Measurements from ENCODE around the gene TBL1X.
"Not testable (repeated sequence)": the region's sequence is repeated elsewhere in the genome, so short reads cannot be mapped to it uniquely, and the experiment has no call there.

Gene TBL1X

DNA sequence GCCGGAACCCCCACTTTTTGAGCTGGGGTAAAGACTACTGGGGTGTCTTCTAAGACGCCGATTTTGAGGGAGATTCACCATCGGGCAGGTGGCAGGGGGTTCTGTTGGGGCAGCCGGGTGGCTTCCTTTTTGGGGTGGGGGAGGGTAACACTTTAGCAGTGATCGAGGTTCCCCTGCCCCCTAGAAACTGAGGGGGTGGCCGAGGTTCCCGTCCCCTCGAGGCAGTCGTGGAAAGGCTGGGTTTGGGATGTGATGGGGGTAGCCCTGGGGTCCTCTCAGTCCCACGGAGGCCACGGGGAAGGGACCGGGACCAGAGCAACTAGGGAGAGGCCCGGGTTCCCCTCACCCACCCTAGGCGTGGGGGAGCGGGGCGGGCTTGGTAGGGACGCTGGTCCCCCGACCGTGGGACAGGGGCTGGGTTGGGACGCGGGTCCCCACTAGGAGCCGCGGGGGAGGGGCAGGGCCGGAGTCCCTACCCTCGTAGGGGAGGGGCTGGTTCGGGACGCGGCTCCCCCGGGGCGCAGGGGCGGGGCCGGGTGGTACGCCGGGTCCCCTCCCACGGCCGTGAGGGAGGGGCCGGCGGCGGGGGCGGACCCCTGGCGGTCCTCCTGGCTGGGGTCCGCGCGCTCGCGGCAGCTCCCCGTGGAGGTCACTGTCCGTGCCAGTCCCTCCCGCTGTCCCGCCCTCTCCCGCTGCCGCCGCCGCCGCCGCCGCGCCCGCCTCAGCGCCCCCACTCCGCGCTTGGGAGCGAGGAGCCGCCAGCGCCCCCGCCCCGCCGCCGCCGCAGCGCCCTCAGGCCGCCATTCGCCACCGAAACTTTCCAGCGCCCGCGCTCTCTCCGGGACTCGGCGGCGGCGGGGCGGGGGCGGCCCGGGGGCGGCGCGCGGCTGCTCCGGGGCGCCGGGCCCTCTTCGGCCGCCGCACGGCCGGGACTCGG is at the start of gene TBL1X:
TSS of gene TBL1X (plus strand) at position 624 of the 937 bp plus-strand sequence. CDS start 188,529 bp downstream, outside the sequence.
- DNase-seq (ENCODE audit: low spot score), result peak; percentile 19

- DNase-seq (ENCODE audit: low spot score), result no peak
Measured at GRCh38 chrX:9416562-9417348, 48.1 kb upstream of the TBL1X start.

GRCh38 chrX:9418262-9418661 is 46.6 kb upstream of the TBL1X start:
- DNase-seq (ENCODE audit: low spot score), result no peak

DNA sequence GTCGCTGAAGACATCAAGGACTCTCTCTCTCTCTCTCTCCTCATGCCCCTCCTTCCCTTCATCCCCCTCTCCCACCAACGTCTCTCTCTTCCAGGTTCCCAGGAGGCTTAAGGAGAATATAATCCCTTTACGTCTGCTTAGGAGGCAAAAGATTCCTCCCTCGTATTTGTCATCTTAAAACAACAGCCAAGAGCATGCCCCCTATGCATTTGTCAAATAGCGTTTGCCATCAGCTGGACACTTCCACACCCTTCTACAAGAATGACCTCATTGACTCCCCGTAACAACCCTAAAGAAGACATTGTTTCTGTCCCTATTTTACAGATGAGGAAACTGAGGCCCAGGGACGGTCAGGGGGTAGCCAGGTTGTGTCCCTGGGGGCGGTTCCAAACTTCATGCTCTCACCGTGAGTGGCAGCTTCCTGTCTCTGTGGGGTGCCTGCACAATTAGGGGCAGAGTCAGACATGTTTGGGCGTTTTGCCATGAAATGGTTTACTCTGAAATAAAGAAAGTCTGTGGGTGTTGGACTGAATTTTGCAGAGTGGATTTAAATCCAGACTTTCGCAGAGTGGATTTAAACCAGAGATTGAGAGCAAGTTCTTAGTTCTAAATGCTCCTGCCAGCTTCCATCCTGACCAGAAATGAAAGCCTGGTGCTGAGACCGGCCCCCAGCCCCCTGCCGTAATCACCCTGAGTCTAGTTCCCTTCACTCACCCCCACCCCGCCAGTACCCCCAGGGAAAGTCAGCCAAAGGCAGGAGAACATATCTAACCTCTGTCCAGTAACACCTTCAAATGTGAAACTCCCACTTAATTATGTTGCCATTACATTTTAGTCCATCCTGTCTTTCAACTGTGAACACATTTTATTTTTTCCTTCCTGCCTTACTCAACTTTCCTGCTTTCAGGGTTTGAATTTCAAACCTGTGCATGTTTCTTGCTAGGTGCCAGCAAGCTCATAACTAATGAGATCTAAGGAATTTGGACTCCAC is 44.3 kb upstream of the TBL1X start:
- DNase-seq (ENCODE audit: low spot score), result no peak

DNA sequence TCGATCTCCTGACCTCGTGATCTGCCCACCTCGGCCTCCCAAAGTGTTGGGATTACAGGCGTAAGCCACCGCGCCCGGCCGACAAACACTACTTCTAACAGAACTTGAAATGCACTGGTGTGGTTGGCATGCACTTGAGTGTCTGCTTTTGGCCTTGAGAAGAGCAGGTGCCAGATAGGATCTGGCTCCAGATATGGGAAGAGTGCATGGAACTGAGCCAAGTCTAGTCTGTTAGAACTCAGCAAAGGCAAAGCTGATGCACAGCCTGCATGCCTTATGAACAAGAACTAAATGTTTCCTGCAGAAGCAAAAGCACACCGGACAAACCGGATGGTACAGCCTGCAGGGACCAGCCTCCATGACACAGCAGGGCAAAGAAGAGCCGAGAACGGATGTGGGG is 35.1 kb upstream of the TBL1X start:
- no peak for DNase-seq (ENCODE audit: low spot score)

- no peak for DNase-seq (ENCODE audit: low spot score)
Measured at GRCh38 chrX:9430346-9430921, 34.4 kb upstream of the TBL1X start.

- DNase-seq (ENCODE audit: low spot score), result no peak
Measured at GRCh38 chrX:9431281-9431680, 33.6 kb upstream of the TBL1X start.

DNA sequence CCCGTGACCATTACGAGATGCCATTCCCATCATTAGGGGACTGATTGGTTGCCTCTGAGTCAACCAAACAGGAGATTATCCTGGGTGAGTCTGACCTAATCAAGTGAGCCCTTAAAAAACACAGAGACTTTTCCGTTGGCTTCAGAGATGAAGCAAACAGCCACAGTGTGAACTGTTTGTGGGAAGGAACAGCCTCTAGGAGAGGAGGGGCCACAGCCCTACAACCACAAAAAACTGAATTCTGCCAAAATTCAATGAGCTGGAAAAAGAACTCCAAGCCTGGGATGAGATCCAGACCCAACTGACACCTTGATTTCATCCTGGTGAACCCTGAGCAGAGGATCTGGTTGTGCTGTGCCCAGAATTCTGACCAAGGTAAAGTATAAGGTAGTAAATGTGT is 31.3 kb upstream of the TBL1X start:
- DNase-seq (ENCODE audit: low spot score), result no peak

DNA sequence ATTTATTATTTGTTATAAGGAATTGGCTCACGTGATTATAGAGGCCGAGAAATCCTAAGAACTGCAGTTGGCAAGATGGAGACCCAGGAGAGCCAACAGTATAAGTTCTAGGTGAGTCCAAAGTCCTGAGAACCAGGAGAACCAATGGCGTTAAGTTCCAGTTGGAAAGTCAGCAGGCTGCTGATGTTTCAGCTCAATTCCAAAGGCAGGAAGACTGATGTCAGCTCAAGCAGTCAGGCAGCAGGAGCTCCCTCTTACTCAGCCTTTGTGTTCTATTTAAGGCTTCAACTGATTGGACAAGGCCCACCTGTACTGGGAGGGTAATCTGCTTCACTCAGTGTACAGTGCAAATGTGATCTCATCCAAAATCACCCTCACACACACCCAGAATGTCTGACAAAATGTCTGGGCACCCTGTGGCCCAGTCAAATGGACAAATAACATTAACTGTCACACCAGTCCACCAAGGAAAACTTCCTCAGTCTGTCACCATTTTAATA is 30.8 kb upstream of the TBL1X start:
- no peak for DNase-seq (ENCODE audit: low spot score)

GRCh38 chrX:9435086-9435485 is 29.8 kb upstream of the TBL1X start:
- DNase-seq (ENCODE audit: low spot score), result not testable (repeated sequence)

DNA sequence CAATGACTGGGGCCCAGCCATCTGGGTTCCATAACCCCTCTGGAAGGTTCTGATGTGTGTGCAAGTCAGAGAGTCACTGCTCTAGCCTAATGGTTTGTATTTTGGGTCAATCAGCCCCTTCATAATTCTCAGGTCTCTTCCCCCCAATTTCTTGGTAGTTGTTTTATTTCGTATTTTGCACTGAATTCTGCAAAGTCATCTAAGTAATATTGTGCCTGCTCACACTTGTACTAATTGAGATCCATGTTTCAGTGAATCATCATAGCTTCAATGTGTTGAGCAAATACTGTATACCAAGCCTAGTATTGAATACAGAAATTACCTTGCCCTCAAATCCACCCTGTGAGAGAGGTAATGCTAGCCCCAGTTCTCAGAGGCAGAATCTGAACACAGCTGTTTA is 28.0 kb upstream of the TBL1X start:
- DNase-seq (ENCODE audit: low spot score), result no peak

DNA sequence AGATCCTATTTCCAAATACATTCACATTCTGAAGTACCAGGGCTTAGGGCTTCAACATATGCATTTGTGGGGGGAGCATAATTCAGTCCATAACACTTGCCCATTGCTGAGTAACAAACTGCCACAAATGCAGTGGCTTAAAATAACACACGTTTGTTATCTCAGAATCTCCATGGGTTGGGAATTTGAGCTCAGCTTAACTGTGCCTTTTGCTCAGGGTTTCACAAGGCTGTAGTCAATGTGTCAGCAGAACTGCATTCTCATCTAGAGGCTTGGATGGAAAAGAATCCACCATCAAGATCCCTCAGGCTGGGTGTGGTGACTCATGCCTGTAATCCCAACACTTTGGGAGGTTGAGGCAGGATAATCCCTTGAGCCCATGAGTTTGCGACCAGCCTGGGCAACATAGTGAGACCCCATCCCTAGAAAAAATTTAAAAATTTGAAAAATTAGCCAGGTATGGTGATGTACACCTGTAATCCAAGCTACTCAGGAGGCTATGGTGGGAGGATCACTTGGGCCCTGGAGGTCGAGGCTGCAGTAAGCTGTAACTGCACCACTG is 25.8 kb upstream of the TBL1X start:
- no peak for DNase-seq (ENCODE audit: low spot score)

- no peak for DNase-seq (ENCODE audit: low spot score)
Measured at GRCh38 chrX:9440116-9440844, 24.6 kb upstream of the TBL1X start.

DNA sequence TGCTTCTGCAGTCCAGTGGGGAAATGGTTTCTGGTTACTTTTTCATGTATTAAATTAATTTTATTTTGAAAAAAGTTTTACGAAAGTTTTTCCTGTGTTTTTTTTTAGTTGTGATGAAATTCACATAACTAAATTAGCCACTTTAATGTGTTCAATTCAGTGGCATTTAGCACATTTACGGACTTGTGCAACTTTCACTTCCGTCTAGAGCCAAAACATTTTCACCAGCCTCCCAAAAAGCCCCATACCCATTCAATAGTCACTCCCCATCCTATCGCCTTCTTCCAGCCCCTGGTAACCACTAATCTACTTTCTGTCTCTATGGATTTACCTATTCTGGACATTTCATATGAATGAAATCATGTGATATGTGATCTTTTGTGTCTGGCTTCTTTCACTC is 22.8 kb upstream of the TBL1X start:
- no peak for DNase-seq (ENCODE audit: low spot score)

GRCh38 chrX:9443327-9443726 is 21.5 kb upstream of the TBL1X start:
- no peak for DNase-seq (ENCODE audit: low spot score)

DNA sequence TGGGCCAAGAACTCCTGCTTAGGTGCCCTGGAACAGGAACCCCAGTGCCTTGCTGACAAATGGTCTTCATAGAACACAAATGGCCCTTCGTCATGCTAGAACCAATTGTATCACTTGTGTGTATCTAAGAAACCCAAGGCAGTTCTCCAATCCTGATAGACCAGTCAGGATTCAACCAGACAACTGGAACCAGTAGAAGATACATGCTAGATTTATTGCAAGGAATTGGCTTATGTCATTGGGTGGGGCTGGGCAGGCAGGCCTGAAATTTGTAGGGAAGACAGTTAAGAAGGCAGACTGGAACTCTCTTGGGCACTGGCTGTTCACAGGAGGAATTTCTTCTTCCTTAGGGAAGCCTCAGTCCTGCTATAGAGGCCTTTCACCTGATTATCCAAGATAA is 17.0 kb upstream of the TBL1X start:
- DNase-seq (ENCODE audit: low spot score), result no peak

DNA sequence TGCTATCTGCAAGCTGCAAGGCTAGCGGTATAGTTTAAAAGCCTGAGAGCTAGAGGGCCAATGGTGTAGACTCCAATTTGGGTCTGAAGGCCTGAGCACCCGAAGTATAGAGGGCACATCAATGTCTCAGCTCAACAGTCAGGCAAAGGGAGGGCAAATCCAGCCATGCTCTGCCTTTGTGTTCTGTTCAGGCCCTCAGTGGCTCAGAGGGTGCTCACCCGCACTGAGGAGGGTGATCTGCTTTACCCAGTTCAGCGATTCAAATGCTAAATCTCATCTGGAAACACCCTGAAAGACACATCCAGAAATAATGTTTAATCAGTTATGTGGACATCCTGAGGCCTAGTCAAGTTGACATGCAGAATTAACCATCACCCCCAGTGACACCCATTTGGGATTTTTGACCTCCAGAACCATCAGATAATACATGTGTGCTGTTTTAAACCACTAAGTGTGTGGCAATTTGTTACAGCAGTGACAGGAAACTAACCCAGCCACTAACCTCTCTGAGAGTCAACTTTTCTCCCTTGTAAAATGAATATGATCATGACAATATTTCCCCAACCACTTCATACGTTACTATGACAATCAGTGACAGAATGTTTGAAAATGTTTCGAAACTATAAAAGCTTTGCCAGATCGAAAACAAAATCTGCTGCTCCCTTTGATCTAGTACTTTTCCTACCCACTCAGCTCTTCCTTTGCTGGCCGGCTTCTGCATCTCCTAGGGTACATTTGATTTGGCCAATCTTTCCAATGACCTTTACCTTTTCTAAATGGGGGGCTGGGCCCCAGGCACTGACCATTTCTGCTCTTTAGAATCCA is 8.4 kb upstream of the TBL1X start:
- no peak for DNase-seq (ENCODE audit: low spot score)

- DNase-seq (ENCODE audit: low spot score), result not testable (repeated sequence)
Measured at GRCh38 chrX:9458034-9458433, 6.8 kb upstream of the TBL1X start.

- no peak for DNase-seq (ENCODE audit: low spot score)
Measured at GRCh38 chrX:9458516-9459078, 6.3 kb upstream of the TBL1X start.

All from SW480 (cell line).